Neural crest cell (in vitro differentiated cells): ENCODE measurements around the gene ATP13A5. TPM values are rescaled to one million over a fixed set of nuclear protein-coding genes. Genes with fewer than 3 reads are reported as not detected.

Experiments
- DNase-seq: peaks from one replicate; pipeline ENCODE4 v3.0.0; 2021; ENCODE audit warnings: low read depth, mixed read lengths, low spot score
- H3K27ac Mint-ChIP-seq: one replicate; pipeline ENCODE4 v1.8.0; 2021; ENCODE audit warnings: mild to moderate bottlenecking, mixed read lengths; ENCODE audit not compliant: unreplicated experiment
- H3K27me3 Mint-ChIP-seq: 2 replicates; pipeline ENCODE4 v1.8.0; 2021; ENCODE audit warnings: low read depth, mild to moderate bottlenecking, mixed read lengths
- H3K36me3 Mint-ChIP-seq: 2 replicates; pipeline ENCODE4 v1.8.0; 2021; ENCODE audit warnings: low read depth, mild to moderate bottlenecking, mixed read lengths
- H3K4me1 Mint-ChIP-seq: 2 replicates; pipeline ENCODE4 v1.8.0; 2021; ENCODE audit warnings: mixed read lengths
- H3K4me3 Mint-ChIP-seq: one replicate; pipeline ENCODE4 v1.8.0; 2021; ENCODE audit warnings: mild to moderate bottlenecking, mixed read lengths
- H3K9me3 Mint-ChIP-seq: 2 replicates; pipeline ENCODE4 v1.8.0; 2021; ENCODE audit warnings: mixed read lengths
- total RNA-seq: library from RNA; stranded (reverse); gene quantifications from 2 replicates; pipeline ENCODE4 v1.2.1, GENCODE V29; 2021
- TF ChIP-seq, protein P1 (sequence below): fragments of 200-600 bp; sonication (generic); conservative IDR thresholded peaks from 2 replicates; pipeline ENCODE4 v1.5.0; 2021; ENCODE audit warnings: antibody characterized with exemption, mild to moderate bottlenecking

ATP13A5 gene
- total RNA-seq, 1 donor from 2014 or later = not detected

GRCh38 chr3:193314161-193314560, 64.4 kb downstream of the ATP13A5 start:
- Mint-ChIP-seq H3K4me3 (no peak overlapping the region), H3K27me3 (no peaks in the 10 kb centered on the region), H3K36me3 (no peaks in the 10 kb centered on the region), H3K4me1 (peaks cover 18% of the 10 kb centered on the region), H3K9me3 (no peaks in the 10 kb centered on the region), H3K27ac (no peak overlapping the region)
- DNase-seq = no peak
- TF ChIP-seq, protein P1, sequence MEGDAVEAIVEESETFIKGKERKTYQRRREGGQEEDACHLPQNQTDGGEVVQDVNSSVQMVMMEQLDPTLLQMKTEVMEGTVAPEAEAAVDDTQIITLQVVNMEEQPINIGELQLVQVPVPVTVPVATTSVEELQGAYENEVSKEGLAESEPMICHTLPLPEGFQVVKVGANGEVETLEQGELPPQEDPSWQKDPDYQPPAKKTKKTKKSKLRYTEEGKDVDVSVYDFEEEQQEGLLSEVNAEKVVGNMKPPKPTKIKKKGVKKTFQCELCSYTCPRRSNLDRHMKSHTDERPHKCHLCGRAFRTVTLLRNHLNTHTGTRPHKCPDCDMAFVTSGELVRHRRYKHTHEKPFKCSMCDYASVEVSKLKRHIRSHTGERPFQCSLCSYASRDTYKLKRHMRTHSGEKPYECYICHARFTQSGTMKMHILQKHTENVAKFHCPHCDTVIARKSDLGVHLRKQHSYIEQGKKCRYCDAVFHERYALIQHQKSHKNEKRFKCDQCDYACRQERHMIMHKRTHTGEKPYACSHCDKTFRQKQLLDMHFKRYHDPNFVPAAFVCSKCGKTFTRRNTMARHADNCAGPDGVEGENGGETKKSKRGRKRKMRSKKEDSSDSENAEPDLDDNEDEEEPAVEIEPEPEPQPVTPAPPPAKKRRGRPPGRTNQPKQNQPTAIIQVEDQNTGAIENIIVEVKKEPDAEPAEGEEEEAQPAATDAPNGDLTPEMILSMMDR = peak; percentile 45

DNA sequence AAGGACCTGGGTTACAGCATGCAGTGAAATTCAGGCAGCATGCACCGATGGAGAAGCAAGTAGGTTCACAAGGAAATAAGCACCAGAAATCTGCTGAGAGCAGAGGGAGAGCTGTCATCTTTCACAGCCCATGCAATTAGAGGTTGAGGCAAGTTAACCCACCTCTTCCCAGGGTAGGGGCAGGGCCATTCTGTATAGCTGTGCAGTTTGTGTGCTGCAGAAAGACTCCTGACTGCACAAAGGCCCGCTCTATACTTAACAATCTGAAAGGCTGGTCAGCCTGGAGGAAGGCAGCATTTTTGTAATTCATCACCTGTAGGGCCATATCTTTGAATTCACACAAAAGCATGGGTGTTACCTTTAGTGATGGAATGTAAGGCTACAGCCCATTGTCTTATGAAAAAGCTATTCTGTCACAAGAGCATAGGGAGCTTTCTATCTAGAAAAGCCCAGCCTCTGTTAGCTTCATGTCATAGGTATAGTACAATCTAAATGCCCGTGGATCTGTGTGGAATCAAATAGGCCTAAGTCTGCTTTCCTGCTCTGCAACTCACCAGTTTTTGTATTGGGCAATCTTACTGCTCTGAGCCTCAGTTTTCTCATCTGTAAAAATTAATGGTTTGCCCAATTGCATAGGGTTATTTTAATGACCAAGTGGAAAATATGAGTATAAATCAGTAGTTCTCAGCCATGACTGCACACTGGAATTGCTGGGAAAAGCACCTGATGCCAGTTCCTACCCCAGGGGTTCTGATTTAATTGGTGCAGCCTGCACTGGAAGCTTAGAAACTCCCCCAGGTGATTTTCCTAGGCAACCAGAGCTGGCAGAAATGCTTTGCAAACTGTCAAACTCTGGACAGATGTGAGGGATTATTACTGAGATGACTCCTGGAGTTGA, 65.2 kb downstream of the ATP13A5 start:
- Mint-ChIP-seq H3K27ac (no peak overlapping the region), H3K4me1 (peaks cover 18% of the 10 kb centered on the region), H3K4me3 (no peak overlapping the region), H3K36me3 (no peaks in the 10 kb centered on the region), H3K27me3 (no peaks in the 10 kb centered on the region), H3K9me3 (no peaks in the 10 kb centered on the region)
- TF ChIP-seq, protein P1 = no peak
- no peak for DNase-seq

DNA sequence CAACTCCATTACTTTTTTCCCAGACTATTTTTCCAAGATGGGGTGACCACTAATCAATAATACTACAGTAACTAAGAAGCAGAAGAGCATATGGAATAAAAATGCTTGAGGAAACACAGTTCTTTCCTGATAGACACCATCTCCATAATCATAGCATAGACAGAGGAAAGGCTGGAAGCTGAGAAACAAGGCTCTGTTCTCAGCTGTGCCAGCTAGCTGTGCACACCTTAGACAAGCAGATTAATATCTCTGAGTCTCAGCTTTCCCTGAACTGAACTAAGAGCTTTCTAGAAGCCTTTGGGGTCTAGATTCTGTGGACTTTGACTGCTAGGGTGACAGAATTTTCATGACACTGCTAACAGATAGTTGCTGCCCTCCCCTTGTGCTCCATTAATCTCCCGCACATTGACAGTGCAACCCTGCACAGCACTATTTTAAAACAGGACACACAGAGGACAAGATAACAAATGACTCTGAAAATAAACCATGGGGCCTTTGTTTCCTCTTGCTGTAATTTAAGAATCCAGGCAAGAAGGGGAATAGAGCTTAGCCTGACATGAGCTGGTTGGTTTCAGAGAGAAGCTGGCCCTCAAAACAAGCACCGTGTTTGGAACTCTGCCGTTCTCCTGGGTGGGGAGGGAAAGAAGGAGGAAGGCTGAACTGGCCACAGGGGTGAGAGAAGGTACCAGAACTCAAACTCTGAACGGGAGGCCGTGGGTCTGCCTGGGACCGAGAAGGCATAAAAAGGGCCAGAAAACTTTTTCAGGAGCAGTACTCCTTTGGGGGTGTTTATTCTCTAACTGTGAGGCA, 67.4 kb downstream of the ATP13A5 start:
- DNase-seq = no peak
- Mint-ChIP-seq H3K27me3 (no peaks in the 10 kb centered on the region), H3K36me3 (no peaks in the 10 kb centered on the region), H3K27ac (peak overlapping the region; percentile 7), H3K4me1 (peaks cover 18% of the 10 kb centered on the region), H3K4me3 (no peak overlapping the region), H3K9me3 (no peaks in the 10 kb centered on the region)
- TF ChIP-seq, protein P1 = no peak

- TF ChIP-seq, protein P1 = no peak
- no peak overlapping the region for H3K27ac Mint-ChIP-seq
- H3K4me3 Mint-ChIP-seq = no peak overlapping the region
- H3K4me1 Mint-ChIP-seq = no peaks in the 10 kb centered on the region
- no peaks in the 10 kb centered on the region for H3K9me3 Mint-ChIP-seq
- no peaks in the 10 kb centered on the region for H3K27me3 Mint-ChIP-seq
- no peaks in the 10 kb centered on the region for H3K36me3 Mint-ChIP-seq
- no peak for DNase-seq
These were observed 73.2 kb downstream of the ATP13A5 start for GRCh38 chr3:193305356-193305755.

- no peaks in the 10 kb centered on the region for H3K4me1 Mint-ChIP-seq
- no peak overlapping the region for H3K4me3 Mint-ChIP-seq
- H3K36me3 Mint-ChIP-seq = no peaks in the 10 kb centered on the region
- H3K9me3 Mint-ChIP-seq = peaks cover 5% of the 10 kb centered on the region
- H3K27ac Mint-ChIP-seq = no peak overlapping the region
- H3K27me3 Mint-ChIP-seq = no peaks in the 10 kb centered on the region
- TF ChIP-seq, protein P1 = no peak
- DNase-seq = no peak
These were observed 77.1 kb downstream of the ATP13A5 start for GRCh38 chr3:193301433-193301832.
